HG03571 (cell line): ENCODE data around the gene RIPK1.
"Not testable (repeated sequence)": the region's sequence is repeated elsewhere in the genome, so short reads cannot be mapped to it uniquely, and the experiment has no call there.

ENCODE experiments used
- ATAC-seq: cut with Tn5 transposase; IDR thresholded peaks from one replicate; pipeline ENCODE4 v1.9.1; 2021; ENCODE audit not compliant: unreplicated experiment

The RIPK1 gene

GRCh38 chr6:3068329-3069214, at the start of gene RIPK1:
TSS of gene RIPK1 (plus strand) at chr6:3068494. CDS start at chr6:3076824, 8,330 bp downstream.
- peak; percentile 79 for ATAC-seq

- no peak for ATAC-seq
Observed at GRCh38 chr6:3019065-3019464, 49.2 kb upstream of the RIPK1 start.

- ATAC-seq, result no peak
Observed at GRCh38 chr6:3019749-3020320, 48.5 kb upstream of the RIPK1 start.

GRCh38 chr6:3020976-3021598, 47.2 kb upstream of the RIPK1 start:
- ATAC-seq, result not testable (repeated sequence)

GRCh38 chr6:3022765-3023662, 45.3 kb upstream of the RIPK1 start:
- no peak for ATAC-seq

GRCh38 chr6:3023663-3024483, 44.4 kb upstream of the RIPK1 start:
- peak; percentile 75 for ATAC-seq

- ATAC-seq, result peak; percentile 70
Observed at GRCh38 chr6:3026791-3027626, 41.3 kb upstream of the RIPK1 start.

- ATAC-seq, result not testable (repeated sequence)
Observed at GRCh38 chr6:3028156-3028555, 40.1 kb upstream of the RIPK1 start.

- ATAC-seq, result no peak
Observed at GRCh38 chr6:3031857-3032640, 36.2 kb upstream of the RIPK1 start.

- ATAC-seq, result no peak
Observed at GRCh38 chr6:3032986-3033385, 35.3 kb upstream of the RIPK1 start.

- no peak for ATAC-seq
Observed at GRCh38 chr6:3033652-3034051, 34.6 kb upstream of the RIPK1 start.

- no peak for ATAC-seq
Observed at GRCh38 chr6:3035397-3035796, 32.9 kb upstream of the RIPK1 start.

GRCh38 chr6:3036861-3037637, 31.2 kb upstream of the RIPK1 start:
- no peak for ATAC-seq

- ATAC-seq, result no peak
Observed at GRCh38 chr6:3037638-3038365, 30.5 kb upstream of the RIPK1 start.

- ATAC-seq, result no peak
Observed at GRCh38 chr6:3039384-3039783, 28.9 kb upstream of the RIPK1 start.

GRCh38 chr6:3041147-3041546, 27.1 kb upstream of the RIPK1 start:
- no peak for ATAC-seq

- no peak for ATAC-seq
Observed at GRCh38 chr6:3041606-3042005, 26.7 kb upstream of the RIPK1 start.
